Mammary epithelial cell (primary cell): ENCODE measurements around the gene GRXCR2.

Experiments
- EZH2 ChIP-seq: IDR thresholded peaks from 2 replicates; pipeline ENCODE4 v1.6.1; 2012; ENCODE audit warnings: low read length, inconsistent platforms, borderline replicate concordance
- TF ChIP-seq, protein P1 (sequence below), 2 donors: IDR thresholded peaks in 1 of 2; conservative IDR thresholded peaks in 1 of 2; 2 replicates each; pipeline ENCODE4 v1.5.1; 2011 to 2012; ENCODE audit warnings: inconsistent platforms in 2 of 2, low read length in 2 of 2, mild to moderate bottlenecking in 2 of 2, control low read depth in 1 of 2, low read depth in 1 of 2; ENCODE audit not compliant: insufficient read depth in 1 of 2; ENCODE audit errors: extremely low read depth in 1 of 2

DNA sequence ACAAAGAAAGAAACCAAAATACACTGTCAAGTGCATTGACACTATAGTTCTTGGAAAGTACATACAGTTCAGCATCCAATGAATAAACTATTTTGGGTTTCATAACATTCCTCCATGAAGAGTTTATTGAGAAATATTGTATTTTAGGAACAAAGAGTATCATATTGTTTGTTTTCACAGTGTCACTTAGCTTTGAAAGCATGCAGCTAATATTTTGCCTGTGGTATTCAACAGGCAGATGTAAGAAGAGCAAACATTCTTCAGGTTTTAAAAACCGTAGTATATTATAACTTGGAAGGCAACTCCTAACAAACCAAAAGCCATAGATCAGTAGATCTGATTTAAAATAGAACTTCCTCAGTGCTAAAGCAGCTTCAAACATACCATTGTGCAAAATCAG is 42.2 kb downstream of the GRXCR2 start:
- TF ChIP-seq, protein P1, sequence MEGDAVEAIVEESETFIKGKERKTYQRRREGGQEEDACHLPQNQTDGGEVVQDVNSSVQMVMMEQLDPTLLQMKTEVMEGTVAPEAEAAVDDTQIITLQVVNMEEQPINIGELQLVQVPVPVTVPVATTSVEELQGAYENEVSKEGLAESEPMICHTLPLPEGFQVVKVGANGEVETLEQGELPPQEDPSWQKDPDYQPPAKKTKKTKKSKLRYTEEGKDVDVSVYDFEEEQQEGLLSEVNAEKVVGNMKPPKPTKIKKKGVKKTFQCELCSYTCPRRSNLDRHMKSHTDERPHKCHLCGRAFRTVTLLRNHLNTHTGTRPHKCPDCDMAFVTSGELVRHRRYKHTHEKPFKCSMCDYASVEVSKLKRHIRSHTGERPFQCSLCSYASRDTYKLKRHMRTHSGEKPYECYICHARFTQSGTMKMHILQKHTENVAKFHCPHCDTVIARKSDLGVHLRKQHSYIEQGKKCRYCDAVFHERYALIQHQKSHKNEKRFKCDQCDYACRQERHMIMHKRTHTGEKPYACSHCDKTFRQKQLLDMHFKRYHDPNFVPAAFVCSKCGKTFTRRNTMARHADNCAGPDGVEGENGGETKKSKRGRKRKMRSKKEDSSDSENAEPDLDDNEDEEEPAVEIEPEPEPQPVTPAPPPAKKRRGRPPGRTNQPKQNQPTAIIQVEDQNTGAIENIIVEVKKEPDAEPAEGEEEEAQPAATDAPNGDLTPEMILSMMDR (conservative IDR thresholded peaks at IDR 0.05 in 1 of 2, IDR thresholded peaks at IDR 0.05 in 1 of 2; ENCODE audit: extremely low read depth in 1 of 2, insufficient read depth in 1 of 2, low read depth in 1 of 2, low read length in 2 of 2) = no peak
- no peak for TF ChIP-seq EZH2
